ENCODE measurements around the gene PRSS57.
"Not testable (repeated sequence)": the region's sequence is repeated elsewhere in the genome, so short reads cannot be mapped to it uniquely, and the experiment has no call there.

The PRSS57 gene

DNA sequence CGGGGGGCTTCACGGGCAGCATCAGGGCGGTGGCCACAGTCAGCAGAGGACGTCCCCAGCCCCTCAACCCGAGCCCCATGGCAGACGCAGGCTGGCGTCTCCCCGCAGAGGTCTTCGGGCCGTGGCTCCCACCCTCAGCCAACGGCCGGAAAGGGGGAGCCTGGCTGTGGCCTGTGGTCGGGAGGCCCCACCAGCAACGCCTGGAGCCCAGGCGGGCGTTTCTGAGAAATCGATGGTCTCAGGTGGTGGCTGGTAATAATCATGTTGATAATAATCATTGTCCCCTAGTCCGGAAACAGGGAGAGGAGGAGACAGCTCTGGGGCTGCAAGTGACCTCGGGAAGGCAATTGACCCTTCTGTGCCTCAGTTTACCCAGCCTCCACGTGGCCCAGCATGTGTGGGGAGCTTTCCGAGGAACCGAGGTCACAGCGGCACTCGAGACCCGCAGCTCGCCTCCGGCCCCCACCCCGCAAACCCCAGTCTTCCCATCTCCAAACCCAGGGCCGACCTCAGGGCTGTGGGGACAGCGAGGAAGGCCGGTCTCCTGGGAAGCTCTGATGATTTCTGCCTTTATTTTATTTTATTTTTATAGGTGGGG is at the start of gene PRSS57:
Gene PRSS57, minus strand, starts transcription at position 101 of the 598 bp plus-strand sequence. Its CDS starts 22 bp downstream, at position 79.
- peak; percentile 23 for DNase-seq

DNA sequence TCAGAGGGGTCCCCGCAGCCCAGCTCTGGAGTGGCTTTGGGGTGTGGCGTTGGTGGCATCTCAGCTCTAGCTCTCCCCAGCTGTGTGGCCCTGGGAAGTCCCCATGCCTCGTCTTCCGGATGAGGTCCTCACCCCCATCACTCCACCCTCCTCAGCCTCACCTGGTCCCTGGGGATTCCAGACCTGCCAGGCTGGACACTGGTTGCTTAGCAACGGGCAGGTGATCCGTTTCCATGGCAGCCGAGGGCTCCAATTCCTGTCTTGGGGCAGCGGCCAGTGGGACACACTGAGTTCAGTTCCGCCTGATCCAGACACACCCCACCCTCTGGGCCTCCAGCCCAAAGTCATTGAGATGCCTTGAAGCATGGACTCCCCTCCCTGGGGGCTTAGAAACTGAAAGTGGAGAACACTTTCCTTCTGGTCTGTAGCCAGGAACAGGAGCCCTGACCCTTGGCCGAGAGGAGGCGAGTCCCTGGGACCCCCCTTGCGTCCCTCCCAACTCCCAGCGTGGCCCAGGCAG is 48.0 kb upstream of the PRSS57 start:
- DNase-seq = no peak

DNA sequence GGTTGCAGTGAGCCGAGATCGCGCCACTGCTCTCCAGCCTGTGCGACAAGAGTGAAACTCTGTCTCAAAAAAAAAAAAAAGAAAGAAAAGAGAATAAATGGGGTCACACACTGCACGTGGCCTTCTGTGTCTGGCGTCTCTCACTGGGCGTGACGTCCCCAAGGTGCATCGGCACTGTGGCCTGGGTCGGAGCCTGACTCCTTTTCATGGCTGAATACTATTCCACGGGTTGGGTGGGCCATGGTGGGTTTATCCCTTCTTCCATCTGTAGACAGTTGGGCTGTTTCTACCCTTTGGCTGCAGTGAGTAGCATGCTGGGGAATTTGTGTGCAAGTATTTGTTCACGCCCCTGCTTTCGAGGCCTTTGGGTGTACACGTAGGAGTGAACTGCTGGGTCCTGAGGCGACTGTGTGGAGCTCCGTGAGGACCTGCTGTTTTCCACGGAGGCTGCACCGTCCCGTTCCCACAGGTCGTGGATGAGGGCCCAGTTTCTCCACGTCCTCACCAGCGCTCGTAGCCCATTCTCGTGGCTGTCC is 47.4 kb upstream of the PRSS57 start:
- DNase-seq = no peak

DNA sequence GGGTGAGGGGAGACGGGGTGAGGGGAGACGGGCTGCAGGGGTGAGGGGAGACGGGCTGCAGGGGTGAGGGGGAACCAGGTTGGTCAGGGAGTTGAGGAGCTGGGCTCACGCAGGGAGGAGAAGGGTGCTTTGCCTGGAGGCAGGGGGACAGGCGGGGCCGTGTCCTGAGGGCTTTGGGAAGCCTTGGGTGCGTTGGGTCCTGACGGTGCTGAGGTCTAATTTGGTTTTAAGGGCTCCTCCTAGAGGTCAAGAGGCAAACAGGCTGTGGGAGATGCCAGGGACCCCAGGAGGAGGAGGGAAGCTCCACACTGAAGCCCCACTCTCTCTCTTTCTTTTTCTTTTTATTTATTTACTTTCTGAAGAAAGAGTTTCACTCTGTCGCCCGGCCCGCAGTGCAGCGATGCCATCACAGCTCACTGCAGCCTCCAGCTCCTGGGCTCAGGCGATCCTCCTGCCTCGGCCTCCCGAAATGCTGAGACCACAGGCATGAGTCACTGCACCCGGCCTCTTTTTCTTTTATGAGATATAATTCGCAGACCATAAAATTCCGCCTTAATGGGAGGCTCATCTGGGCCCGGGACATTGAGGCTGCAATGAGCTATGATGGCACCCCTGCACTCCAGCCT is 46.4 kb upstream of the PRSS57 start:
- DNase-seq = peak; percentile 41

DNA sequence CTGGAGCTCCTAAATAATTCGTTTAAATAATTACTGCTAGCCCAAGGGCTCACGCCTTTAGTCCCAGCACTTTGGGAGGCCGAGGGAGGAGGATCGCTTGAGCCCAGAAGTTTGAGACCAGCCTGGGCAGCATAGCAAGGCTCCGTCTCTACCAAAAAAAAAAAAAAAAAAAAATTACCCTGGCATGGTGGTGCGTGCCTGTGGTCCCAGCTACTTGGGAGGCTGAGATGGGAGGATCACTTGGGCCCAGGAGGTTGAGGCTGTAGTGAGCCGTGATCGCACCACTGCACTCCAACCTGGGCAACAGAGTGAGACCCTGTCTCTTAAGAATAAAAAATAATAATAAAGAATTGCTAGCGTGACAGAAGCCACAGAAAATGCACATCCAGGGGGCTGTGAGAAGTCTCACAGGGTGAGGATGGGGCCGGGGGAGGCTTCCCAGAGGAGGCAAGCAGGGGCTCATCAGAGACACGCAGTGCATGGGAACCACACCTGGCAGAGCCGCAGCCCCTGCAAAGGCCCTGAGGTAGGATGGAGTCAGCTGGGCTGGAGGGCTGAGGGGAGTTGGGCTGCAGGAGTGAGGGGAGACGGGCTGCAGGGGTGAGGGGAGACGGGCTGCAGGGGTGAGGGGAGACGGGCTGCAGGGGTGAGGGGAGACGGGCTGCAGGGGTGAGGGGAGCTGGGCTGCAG is 45.7 kb upstream of the PRSS57 start:
- not testable (repeated sequence) for DNase-seq

DNA sequence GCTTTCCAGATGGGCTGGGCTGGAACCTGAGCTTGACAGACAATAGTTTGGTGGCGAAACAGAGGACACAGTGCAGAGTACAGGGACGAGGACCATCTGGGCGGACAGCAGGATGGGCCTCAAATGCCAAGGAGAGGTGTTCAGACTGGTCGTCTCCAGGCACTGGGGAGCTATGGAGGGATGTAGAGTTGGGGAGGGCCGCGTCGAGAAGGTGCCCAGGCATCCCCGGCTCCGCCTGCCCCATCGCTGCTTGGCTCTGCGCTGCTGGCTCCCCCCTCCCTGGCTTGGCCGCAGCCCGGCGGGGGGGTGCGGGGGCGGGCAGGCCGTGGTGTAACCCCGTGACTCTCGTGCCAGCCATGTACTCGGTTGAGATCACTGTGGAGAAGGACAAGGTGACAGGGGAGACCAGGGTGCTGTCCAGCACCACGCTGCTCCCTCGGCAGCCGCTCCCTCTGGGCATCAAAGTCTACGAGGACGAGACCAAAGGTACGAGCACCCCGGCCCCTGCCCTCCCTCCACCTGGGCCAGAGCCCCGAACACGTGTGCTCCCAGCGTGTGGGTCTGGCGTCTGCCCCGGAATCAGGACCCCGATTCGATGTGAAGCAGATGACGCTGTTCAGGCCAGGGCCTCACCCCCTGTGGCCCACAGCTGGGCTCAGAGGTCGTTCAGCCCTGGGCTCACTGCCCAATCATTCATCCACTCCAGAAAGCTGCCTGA is 44.9 kb upstream of the PRSS57 start:
- DNase-seq = no peak

DNA sequence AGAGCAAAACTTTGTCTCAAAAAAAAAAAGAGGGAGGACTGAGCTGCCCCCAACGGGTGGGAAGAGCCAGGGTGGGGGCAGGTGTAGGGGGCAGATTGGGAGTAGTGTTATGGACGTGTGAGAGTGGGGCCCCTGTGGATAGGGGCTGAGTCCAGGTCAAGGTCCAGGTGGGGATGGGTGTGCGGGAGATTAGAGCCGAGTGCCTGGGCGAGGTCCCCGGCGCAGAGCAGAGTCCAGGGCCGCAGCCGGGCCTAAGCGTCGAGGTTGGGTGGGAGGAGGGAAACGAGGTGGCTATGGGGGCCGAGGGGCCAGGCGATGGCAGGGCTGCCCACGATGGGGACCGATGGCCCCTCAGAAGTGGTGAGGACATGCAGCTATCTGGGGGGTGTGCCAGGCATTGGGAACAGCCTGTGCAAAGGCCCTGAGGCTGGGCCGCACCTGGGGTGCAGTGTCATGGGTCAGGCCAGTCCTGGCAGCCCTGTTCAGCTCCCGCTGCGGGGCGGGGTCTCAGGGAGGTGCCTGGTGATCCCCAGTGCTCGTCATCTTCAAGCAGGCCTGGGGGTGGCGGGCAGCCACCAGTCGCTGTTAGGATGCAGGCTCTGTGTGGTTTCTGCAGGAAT is 43.4 kb upstream of the PRSS57 start:
- DNase-seq = no peak

DNA sequence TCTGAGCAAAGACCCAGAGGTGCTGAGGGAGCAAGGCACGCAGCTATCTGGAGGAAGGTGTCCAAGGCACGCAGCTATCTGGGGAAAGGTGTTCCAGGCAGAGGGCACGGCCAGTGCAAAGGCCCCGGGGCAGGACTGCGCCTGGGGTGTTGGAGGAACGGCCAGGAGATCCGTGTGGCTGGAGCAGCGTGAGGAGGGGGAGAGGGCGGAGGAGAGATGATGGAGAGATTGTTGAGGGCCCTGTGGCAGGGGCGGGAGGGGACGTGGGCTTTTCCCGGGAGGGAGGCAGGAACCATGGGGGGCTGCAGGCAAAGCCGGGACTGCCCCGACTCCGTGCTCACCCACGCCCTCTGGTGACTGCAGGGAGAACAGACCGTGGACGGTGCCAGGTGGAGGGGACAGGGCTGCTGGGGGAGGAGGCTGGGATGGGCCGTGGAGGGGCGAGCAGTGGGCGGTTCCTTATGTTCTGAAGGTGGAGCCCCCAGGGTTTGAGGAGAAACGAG is 42.4 kb upstream of the PRSS57 start:
- peak; percentile 26 for DNase-seq

DNA sequence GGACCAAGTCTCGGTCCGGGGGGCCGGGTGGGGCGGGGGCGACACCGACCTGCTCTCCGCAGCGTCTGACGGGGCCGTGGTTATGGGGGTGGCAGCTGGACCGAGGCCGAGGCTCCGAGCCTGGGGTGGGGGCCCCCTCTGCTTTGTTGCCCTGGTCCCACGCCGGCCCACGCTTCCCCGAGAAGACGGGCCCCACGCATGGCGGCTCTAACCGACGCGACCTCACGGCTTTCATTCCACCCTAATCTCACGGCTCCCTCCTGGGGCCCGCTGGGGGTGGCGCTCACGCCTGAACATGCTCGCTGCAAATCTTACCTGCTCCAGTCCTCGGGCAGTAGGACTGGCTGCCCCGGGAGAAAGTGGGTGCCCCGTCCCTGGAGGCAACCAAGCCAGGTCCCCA is 40.9 kb upstream of the PRSS57 start:
- DNase-seq = no peak

DNA sequence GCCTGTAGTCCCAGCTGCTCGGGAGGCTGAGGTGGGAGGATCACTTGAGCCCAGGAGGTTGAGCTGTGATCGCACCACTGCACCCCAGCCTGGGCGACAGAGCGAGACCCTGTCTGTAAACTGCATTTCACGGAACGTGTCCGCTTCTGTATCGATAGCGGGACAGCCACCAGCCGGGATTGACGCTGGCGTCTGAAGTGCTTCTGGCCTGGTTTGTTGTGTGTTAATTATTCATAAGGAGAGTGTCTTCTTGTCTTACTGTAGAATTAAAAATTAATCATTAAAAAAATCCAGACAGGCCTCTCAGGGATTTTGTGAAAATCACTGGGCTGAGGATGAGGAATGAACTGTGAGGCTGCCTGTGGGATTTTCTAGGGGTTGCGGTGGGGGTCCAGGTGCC is 39.5 kb upstream of the PRSS57 start:
- no peak for DNase-seq

DNA sequence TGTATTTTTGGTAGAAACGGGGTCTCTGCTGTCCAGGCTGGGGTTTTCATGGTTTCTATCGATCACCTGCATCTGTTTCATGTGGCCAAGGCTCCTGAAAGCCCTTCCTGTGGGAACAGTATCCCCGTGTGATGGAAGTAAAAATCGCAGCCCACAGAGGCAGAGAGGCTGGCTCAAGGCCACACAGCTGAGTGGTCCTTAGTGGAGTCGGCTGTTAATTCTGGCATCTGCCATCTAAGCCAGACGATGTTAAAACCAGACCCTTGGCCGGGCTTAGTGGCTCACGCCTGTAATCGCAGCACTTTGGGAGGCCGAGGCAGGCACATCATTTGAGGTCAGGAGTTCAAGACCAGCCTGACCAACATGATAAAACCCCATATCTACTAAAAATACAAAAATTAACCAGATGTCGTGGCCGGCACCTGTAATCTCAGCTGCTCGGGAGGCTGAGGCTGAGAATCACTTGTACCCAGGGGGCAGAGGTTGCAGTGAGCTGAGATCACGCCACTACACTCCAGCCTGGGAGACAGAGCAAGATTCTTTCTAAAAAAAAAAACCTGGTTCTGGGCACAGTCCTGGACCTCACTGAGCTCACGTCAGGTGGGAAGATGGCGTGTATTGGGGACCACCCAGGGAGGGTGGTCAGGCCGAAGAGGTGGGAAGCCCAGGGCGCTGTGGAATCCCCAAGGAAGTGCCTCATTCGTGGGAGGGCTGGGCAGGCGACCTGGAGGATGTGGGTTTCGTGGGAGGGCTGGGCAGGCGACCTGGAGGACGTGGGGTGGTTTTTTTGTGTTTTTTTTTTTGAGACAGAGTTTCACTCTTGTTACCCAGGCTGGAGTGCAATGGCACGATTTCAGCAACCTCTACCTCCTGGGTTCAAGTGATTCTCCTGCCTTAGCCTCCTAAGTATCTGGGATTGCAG is 37.2 kb upstream of the PRSS57 start:
- no peak for DNase-seq

DNA sequence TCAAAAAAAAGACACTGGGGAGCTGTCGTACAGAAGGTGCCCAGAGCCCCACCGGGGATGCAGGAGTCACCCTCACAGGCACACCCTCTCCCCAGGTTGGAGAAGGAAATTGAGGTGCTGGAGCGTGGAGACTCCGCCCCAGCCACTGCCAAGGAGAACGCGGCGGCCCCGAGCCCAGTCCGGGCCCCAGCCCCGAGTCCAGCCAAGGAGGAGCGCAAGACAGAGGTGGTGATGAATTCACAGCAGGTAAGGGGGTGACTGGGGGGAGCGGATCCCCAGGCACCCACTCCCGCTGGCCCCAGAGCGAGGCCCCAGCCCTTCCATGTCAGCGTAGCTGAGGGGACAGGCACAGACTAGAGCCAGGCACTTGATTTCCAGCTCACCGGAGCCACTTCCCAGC is 35.7 kb upstream of the PRSS57 start:
- DNase-seq = no peak

DNA sequence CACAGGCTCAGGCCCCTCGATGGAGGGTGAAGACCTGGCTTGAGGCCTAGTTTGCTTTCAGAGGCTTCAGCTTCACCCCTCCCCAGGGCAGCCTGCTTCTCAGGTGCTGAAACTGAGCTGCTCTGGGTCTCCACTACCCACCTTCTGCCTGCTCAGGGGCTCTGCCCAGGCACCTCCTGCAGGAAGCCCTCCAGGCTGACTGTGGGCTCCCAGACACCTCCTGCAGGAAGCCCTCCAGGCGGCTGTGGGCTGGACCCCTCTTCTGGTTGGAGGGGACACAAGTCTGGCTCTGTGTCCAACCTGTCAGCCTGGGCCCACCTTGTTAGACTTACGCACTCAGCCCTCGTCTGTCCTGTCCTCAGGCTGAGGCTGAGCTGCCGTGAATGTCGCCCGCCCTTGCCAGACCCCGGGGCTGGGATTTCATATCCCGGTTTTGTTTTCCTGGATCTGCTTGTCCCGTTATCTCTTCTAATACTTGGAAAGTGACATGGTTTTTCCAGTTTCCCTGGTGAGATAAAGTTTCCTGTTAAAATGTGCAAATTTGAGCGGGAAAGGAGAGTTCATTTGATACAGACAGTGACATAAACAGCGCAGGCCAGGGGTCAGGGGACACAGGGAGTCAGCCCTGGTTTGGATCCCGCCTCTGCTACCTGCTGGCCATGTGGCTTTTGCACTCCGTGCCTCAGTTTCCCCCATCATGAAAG is 34.9 kb upstream of the PRSS57 start:
- DNase-seq = no peak

DNA sequence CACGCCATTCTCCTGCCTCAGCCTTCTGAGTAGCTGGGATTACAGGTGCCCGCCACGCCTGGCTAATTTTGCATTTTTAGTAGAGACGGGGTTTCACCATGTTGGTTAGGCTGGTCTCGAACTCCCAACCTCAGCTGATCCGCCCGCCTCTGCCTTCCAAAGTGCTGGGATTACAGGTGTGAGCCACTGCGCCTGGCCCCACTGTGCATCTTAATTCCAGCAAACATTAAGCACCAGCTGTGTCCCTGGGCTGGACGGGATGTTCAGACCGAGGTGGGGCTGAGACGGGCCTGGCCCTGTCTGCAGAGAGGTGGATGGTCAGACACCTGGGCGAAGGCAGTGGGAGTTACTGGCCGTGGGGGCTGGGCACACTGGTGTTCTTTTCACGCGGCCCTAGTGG is 34.3 kb upstream of the PRSS57 start:
- DNase-seq = not testable (repeated sequence)

DNA sequence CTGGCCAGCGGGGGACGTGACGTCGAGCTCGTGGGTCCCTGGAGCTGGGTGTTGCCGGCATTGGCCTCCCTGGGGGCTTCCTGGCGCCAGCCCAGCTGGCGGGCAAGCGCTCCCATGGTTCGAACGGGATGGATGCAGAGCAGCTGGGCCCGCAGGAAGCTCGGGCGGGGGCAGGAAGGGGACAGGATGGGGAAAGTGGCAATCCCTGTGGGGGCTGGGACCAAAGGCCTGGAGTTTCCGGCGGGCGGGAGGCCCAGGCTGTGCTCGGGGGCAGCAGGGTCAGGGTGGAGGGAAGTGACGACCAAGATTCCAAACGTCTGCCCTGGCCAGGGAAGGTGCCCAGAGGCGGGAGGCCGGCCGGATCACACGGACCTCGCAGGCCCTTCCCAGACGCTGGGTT is 32.8 kb upstream of the PRSS57 start:
- DNase-seq = no peak

DNA sequence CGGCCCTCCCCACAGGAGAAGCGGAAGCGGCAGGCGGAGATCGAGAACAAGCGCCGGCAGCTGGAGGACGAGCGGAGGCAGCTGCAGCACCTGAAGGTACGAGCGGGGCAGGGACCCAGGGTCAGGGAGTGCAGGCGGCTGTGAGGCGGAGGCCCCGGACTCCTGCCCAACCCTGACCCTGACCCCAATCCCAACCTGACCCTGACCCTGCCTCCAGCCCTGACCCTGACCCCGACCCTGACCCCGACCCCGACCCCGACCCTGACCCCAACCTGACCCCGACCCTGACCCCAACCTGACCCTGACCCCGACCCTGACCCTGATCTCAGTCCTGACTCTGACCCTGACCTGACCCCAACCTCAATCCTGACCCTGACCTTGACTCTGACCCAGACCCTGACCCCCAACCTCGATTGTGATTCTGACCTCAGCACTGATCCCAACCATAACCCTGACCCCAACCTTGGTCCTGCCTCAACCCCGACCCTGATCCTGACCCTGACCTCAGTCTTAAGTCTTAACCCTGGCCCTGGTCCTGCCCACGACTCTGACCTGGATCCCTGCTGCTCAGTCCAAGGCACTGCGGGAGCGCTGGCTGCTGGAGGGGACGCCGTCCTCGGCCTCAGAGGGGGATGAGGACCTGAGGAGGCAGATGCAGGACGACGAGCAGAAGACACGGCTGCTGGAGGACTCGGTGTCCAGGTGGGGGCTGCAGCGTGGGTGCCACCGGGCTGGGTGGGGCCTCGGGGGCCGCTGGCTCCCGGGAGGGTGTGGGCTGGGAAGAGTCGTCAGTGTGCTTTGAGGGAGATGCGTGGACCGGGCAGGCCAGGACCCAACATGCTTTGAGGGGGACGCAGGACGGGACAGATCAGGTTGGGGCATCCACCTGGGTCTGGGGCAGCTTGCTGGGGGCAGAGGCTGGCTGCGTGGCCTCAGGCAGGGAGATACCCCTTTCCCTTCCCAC is 32.0 kb upstream of the PRSS57 start:
- no peak for DNase-seq

DNA sequence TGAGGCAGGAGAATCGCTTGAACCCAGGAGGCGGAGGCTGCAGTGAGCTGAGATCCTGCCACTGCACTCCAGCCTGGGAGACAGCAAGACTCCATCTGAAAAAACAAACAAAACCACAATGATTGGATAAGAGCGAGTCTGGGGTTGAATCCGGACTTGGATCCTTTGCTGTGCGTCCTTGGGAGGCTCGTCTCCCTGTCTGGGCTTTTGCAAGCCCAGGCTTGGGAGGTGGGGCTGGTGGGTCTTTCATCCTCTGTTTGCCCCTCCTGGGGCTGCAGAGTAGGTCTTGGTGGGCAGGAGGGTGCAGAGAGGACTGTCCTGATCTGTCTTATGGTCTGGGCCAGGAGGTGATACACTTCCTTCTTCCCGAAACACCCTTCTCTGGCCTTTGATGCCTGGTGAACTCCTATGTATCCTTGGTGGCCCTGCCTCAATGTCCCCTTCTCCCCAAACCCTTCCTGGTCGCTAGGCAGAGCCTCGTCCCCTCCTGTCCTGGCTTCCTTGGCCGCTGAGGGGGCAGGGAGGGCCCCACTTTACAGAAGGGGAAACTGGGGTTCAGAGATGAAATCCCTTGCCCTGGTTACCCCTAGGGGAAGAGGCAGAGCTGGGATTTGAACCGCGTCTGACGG is 30.3 kb upstream of the PRSS57 start:
- no peak for DNase-seq

DNA sequence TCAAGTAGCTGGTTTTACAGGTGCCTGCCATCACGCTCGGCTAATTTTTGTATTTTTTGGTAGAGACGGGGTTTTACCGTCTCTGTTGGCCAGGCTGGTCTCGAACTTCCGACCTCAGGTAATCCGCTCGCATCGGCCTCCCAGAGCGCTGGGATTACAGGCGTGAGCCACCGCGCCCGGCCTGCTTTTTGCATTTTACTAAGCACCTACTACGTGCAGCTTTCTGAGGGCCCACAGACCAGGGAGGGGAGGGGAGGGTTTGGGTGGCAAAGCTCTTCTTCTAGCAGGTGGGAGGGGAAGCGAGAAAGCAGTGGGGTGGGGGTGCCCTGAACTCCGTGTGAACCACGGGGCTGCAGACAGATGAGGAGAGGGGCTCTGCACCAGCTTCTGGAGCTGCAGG is 28.5 kb upstream of the PRSS57 start:
- no peak for DNase-seq

DNA sequence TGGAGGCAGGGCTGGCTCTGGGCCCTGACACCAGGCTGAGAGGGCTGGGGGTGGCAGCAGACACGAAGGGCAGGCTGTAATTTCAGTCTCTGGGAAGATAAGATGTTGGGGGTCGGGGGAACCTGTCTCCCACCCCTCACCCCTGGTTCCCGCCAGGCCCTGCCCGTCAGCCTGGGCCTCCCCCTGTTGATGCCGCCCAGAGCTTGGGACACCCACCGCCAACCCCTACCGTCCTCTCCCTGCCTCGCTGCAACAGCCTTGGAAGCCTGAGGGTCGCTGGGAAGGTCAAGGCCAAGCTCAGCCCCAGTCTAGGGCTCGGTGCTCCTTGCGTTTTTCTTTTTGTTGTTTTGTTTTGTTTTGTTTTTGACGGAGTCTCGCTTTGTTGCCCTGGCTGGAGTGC is 28.0 kb upstream of the PRSS57 start:
- no peak for DNase-seq

Data from OCI-M1 (cell line).